Immature natural killer cell (primary cell): ENCODE measurements around the gene PRR14L. TPM values are rescaled to one million over a fixed set of nuclear protein-coding genes. Genes with fewer than 3 reads are reported as not detected.
A peak's percentile ranks its signal among the peaks of the same experiment; 100 is the strongest.
"Not testable (repeated sequence)": the region's sequence is repeated elsewhere in the genome, so short reads cannot be mapped to it uniquely, and the experiment has no call there.

Source experiments
- DNase-seq, 3 donors: peaks; one replicate each; pipeline ENCODE4 v3.0.0; 2022; ENCODE audit warnings: mixed read lengths in 1 of 3
- H3K27ac Mint-ChIP-seq, 6 donors: one replicate each; pipeline ENCODE4 v1.8.0; 2020; ENCODE audit warnings: mixed read lengths in 6 of 6, mild to moderate bottlenecking in 5 of 6, inconsistent platforms in 4 of 6, moderate library complexity in 3 of 6
- H3K27me3 Mint-ChIP-seq, 3 donors: one replicate each; pipeline ENCODE4 v1.8.0; 2020 to 2021; ENCODE audit warnings: low read depth in 3 of 3, mild to moderate bottlenecking in 3 of 3, mixed read lengths in 3 of 3, moderate library complexity in 3 of 3, inconsistent platforms in 1 of 3
- H3K36me3 Mint-ChIP-seq, 3 donors: one replicate each; pipeline ENCODE4 v1.8.0; 2020; ENCODE audit warnings: mixed read lengths in 3 of 3, inconsistent platforms in 2 of 3, mild to moderate bottlenecking in 2 of 3
- H3K4me1 Mint-ChIP-seq, 2 donors: one replicate each; pipeline ENCODE4 v1.8.0; 2020; ENCODE audit warnings: inconsistent platforms in 2 of 2, mild to moderate bottlenecking in 2 of 2, mixed read lengths in 2 of 2, moderate library complexity in 1 of 2
- H3K4me3 Mint-ChIP-seq, 5 donors: one replicate each; pipeline ENCODE4 v1.8.0; 2020; ENCODE audit warnings: mild to moderate bottlenecking in 5 of 5, mixed read lengths in 5 of 5, inconsistent platforms in 3 of 5, moderate library complexity in 3 of 5
- H3K9me3 Mint-ChIP-seq, 6 donors: one replicate each; pipeline ENCODE4 v1.8.0; 2020; ENCODE audit warnings: mild to moderate bottlenecking in 6 of 6, mixed read lengths in 6 of 6, inconsistent platforms in 4 of 6, moderate library complexity in 3 of 6
- polyA plus RNA-seq, 3 donors: library from polyadenylated mRNA; unstranded; fragments of 300-500 nt; fragmentation: Illumina TruSeq; gene quantifications; one replicate each; pipeline ENCODE4 v1.2.3, GENCODE V29; 2021

Gene PRR14L
- polyA plus RNA-seq, 3 donors from 2014 or later: 13.7 to 41.7 (median 14.1) TPM

DNA sequence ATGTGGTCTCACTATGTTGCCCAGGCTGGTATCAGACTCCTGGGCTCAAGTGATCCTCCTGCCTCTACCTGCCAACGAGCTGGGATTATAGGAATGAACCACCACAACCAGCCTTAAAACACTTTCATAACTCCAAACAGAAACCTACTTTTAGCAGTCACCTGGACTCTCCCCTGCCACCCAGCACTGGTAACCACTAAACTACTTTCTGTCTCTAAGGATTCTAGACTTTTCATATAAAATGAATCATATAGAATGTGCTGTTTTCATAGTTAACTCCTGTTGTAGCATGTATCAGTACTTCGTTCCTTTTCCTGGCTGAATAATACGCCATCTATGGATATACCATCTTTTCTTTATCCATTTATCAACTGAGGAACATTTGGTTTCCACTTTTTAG lies 58.5 kb downstream of the PRR14L start:
- no peak for DNase-seq
- peaks cover 0 to 1% (median 0%) of the 10 kb centered on the region in 3 donors for H3K27me3 Mint-ChIP-seq
- peak overlapping the region in 5 of 6 donors; percentile 18 to 83 (median 48) for H3K27ac Mint-ChIP-seq
- H3K36me3 Mint-ChIP-seq: peaks cover 14 to 16% (median 14%) of the 10 kb centered on the region in 3 donors
- H3K4me3 Mint-ChIP-seq: no peak overlapping the region
- H3K9me3 Mint-ChIP-seq: no peaks in the 10 kb centered on the region
- H3K4me1 Mint-ChIP-seq: peaks cover 30 to 41% of the 10 kb centered on the region in 2 donors

DNA sequence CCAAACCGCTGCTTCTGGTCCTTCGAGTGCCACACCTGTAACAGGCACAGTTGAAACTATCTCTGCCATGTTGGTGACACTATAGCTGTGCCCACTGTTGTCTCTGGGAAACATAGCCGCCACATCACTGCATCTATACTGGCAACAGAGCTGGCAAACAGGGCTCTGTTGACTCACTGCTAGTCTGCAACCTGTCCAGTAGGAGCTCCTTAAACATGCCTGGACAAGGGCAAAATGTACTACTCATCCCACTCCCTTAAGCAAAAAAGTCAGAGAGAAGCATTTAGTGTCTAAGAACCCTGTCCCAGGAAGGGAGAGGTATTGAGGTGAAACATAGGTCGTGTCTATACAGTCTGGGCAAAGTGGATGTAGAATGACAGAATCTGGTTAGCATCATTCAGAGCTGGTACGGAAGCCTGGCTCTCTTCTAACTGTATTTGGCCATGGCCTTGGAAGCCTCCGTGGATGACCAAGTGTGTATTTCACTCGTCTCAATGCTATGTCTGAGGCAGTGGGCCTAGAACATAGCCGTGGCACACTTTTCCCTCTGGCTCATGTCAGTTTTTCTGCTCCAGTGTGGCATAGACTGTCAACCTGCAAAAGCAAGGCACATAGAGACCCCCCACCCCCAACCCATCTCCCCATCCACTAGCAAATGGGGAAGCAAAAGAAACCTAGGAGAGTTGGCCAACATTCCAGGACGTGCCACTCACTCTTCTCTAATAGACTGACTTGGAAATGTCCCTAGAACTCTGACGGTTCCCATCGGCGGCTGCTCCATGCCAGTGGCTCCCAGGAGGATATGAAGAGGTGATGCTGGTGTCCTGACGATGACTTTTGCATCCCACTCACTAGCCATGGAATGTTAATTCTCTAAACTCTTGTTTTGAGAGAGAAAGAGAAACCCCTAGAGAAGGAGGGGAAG lies 66.5 kb downstream of the PRR14L start:
- H3K4me3 Mint-ChIP-seq: no peak overlapping the region
- H3K9me3 Mint-ChIP-seq: no peaks in the 10 kb centered on the region
- H3K27ac Mint-ChIP-seq: peak overlapping the region in 2 of 6 donors; percentile 32 to 35
- no peaks in the 10 kb centered on the region for H3K4me1 Mint-ChIP-seq
- peaks cover 0 to 2% (median 1%) of the 10 kb centered on the region in 3 donors for H3K27me3 Mint-ChIP-seq
- no peak for DNase-seq
- peaks cover 21 to 34% (median 26%) of the 10 kb centered on the region in 3 donors for H3K36me3 Mint-ChIP-seq

DNA sequence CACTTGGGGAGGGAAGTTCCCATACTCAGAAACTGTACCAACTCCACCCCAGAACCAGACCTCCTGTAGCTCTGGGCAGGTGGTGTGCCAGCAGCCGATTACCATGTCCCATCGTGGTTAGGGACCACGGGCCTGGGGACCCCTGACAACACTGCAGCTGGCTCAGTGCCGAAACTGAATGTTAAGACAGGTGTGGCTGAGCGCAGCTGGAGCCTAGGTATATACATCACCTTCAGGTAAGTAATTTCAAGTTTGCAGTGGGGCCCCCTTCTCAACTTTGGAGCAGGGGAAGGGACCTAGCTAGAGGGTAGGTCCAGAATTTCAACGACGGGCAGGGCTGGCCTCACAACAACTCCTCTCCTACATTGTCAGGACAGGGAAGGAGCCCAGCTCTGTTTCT lies 67.2 kb downstream of the PRR14L start:
- no peak overlapping the region for H3K4me3 Mint-ChIP-seq
- DNase-seq: no peak
- H3K36me3 Mint-ChIP-seq: peaks cover 16 to 29% (median 21%) of the 10 kb centered on the region in 3 donors
- H3K27ac Mint-ChIP-seq: no peak overlapping the region
- no peaks in the 10 kb centered on the region for H3K4me1 Mint-ChIP-seq
- H3K9me3 Mint-ChIP-seq: no peaks in the 10 kb centered on the region
- peaks cover under 1 to 2% (median 1%) of the 10 kb centered on the region in 3 donors for H3K27me3 Mint-ChIP-seq

DNA sequence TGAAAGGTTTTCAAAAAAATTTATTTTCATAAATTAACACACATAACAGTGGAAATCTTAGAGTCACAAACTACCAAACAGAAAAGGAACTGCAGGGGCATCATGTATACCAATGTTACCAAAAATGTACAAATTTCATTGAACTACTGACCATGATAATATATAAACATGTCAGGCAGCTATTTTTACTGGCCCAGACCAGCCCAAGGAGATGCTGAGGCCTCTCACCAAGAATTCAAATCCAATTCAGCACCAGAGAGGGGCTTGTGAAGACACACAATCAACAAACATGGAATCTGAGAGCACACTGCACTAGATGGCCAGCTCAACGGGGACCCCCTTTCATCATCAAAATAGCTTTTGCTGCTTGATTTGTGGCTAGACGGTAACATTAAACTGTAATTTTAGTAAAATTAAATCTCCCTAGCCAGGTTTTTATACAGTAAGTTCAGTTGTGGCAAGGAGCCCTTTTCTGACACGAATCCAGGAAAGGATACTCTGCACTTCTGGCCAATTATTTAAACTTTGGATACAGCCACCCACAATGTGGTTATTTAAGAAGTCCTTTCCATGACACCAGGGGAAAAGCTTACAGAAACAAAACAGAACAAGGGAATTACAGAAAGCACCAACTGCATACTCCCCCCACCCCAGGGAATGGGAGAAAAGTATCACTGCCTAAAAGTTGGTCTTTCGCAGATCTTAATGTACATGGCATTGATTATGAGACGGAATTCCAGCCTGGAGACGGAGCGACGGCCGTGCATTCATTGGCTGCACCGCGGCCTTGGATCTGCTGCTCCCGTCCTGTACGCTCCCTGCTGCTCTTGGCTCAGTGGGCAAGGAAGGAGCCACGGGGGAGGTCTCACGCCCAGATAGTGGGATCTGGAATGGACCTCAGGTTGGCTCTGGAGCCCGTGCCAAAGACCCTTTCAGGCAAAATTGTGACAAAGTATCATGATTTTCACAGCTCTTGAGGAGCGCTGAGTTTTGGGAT lies 68.3 kb downstream of the PRR14L start:
- no peak overlapping the region for H3K4me3 Mint-ChIP-seq
- peaks cover 5 to 6% of the 10 kb centered on the region in 2 donors for H3K4me1 Mint-ChIP-seq
- H3K9me3 Mint-ChIP-seq: no peaks in the 10 kb centered on the region
- DNase-seq: no peak
- peaks cover 5 to 8% (median 7%) of the 10 kb centered on the region in 3 donors for H3K27me3 Mint-ChIP-seq
- H3K27ac Mint-ChIP-seq: peak overlapping the region in 1 of 6 donors; percentile 69
- H3K36me3 Mint-ChIP-seq: peaks cover 16 to 29% (median 20%) of the 10 kb centered on the region in 3 donors

DNA sequence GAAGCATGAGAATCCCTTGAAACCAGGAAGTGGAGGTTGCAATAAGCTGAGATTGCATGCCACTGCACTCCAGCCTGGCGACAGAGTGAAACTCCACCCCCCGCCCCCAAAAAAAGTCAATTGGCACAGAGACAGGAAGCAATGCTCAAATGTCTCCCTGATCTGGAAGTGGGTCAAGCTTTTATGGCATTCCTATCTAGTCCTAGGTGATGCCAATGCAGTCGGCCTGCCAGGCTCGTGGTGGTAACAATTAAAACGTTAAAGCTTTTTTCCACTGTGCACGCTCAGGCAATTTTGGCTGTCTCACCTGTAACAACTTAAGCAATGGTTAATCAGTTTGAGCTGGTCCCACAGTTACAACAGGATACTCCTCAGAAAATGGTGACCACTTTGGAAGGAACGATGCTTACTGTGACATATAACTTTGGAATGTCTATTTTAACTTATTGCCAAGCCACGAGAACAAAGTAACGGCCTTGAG lies 69.0 kb downstream of the PRR14L start:
- no peak for DNase-seq
- Mint-ChIP-seq H3K9me3 (no peaks in the 10 kb centered on the region), H3K4me3 (no peak overlapping the region), H3K27me3 (peaks cover 6 to 10% (median 8%) of the 10 kb centered on the region in 3 donors), H3K27ac (no peak overlapping the region), H3K36me3 (peaks cover 16 to 29% (median 19%) of the 10 kb centered on the region in 3 donors), H3K4me1 (peaks cover 12 to 14% of the 10 kb centered on the region in 2 donors)

DNA sequence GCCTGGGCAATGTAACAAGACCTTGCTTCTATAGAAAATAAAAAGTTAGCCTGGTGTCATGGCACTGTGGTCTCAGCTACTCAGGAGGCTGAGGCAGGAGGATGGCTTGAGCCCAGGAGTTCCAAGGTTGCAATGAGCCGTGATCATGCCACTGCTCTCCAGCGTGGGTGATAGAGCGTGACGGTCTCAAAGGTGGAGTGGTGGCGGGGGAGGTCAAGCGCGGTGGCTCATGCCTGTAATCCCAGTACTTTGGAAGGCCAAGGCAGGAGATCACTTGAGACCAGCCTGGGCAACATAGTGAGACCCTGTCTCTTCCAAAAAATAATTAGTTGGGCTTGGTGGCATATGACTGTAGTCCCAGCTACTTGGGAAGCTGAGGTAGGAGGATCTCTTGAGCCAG lies 71.2 kb downstream of the PRR14L start:
- no peak for DNase-seq
- Mint-ChIP-seq H3K27ac (peak overlapping the region in 4 of 6 donors; percentile 61 to 80 (median 74)), H3K4me1 (peaks cover 12 to 15% of the 10 kb centered on the region in 2 donors)

DNA sequence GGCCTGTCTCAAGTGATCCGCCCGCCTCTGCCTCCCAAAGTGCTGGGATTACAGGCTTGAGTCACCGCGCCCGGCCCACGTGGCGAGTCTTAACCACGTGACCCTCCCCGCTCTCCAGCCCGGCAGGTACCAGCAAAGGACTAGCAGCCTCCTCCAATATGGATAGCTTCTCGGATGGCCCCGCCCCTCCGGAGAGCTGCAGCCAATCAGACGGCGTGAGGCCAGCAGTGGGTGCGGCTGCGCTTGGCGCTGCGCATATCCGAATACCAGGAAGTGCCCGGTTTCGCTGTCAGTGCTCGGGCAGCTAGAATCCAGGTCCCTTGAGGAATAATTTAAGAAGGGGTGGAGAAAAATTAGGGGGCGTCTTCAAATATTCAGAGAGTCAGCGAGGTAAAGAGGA lies 73.2 kb downstream of the PRR14L start:
- peaks cover 12 to 15% of the 10 kb centered on the region in 2 donors for H3K4me1 Mint-ChIP-seq
- DNase-seq: peak; percentile 88 to 90 (median 90)
- peaks cover 6 to 10% (median 6%) of the 10 kb centered on the region in 3 donors for H3K27me3 Mint-ChIP-seq
- no peaks in the 10 kb centered on the region for H3K36me3 Mint-ChIP-seq
- peak overlapping the region; percentile 95 to 98 (median 95) for H3K27ac Mint-ChIP-seq
- H3K4me3 Mint-ChIP-seq: peak overlapping the region; percentile 93 to 99 (median 95)
- H3K9me3 Mint-ChIP-seq: no peaks in the 10 kb centered on the region

More for the DNA sequence above, 71.2 kb downstream of the PRR14L start:
- Mint-ChIP-seq H3K9me3 (no peaks in the 10 kb centered on the region), H3K36me3 (peaks cover 0 to 8% (median 6%) of the 10 kb centered on the region in 3 donors), H3K27me3 (peaks cover 6 to 10% (median 8%) of the 10 kb centered on the region in 3 donors), H3K4me3 (no peak overlapping the region)

DNA sequence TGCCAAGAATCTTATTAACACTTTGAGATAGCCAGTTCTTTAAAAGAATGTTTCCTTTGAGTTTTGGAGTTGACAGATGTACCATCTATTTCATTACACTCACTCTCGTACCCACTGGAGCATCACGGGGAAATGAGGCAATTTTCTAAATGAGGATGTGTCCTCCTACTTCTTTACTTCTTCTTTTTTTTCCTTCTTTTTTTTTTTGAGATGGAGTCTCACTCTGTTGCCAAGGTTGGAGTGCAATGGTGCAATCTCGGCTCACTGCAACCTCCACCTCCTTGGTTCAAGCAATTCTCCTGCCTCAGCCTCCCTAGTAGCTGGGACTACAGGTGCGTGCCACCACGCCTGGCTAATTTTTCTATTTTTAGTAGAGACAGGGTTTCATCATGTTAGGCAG lies 75.7 kb downstream of the PRR14L start:
- peaks cover 12 to 15% of the 10 kb centered on the region in 2 donors for H3K4me1 Mint-ChIP-seq
- not testable (repeated sequence) for H3K36me3 Mint-ChIP-seq, H3K27ac Mint-ChIP-seq, DNase-seq, H3K9me3 Mint-ChIP-seq, H3K27me3 Mint-ChIP-seq, H3K4me3 Mint-ChIP-seq

DNA sequence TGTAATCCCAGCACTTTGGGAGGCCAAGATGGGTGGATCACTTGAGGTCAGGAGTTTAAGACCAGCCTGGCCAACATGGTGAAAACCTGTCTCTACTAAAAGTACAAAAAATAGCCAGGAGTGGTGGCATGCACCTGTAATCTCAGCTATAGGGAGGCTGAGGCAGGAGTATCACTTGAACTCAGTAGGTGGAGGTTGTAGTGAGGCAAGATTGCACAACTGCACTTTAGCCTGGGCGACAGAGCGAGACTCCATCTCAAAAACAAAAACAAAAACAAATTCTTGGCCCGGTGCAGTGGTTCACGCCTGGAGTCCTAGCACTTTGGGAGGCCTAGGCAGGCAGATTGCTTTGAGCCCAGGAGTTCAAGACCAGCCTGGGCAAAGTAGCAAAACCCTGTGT lies 81.1 kb downstream of the PRR14L start:
- DNase-seq, H3K27ac Mint-ChIP-seq, H3K4me1 Mint-ChIP-seq, H3K9me3 Mint-ChIP-seq, H3K27me3 Mint-ChIP-seq, H3K4me3 Mint-ChIP-seq, H3K36me3 Mint-ChIP-seq: not testable (repeated sequence)

DNA sequence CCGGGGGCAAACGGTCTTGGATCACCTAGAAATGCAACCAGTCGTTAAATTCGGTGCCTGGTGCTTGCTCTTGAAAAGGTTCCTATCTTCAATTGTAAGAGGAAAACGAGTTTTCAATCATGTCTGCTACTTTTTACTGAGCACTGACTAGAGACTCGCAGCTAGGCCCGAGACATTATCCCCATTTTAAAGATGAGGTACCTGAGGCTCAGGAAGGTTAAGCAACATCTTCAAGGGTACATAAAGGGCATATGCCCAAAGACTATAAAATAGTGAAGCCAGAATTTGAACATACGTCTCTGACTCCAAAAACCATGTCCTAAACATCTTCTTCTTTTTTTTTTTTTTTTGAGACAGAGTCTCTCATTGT lies 87.3 kb downstream of the PRR14L start:
- no peaks in the 10 kb centered on the region for H3K9me3 Mint-ChIP-seq
- H3K4me1 Mint-ChIP-seq: peaks cover 24 to 31% of the 10 kb centered on the region in 2 donors
- DNase-seq: no peak
- H3K36me3 Mint-ChIP-seq: peaks cover 0 to 3% (median 0%) of the 10 kb centered on the region in 3 donors
- peak overlapping the region; percentile 96 to 100 (median 100) for H3K4me3 Mint-ChIP-seq
- H3K27me3 Mint-ChIP-seq: peaks cover 6 to 7% (median 7%) of the 10 kb centered on the region in 3 donors
- H3K27ac Mint-ChIP-seq: peak overlapping the region; percentile 93 to 99 (median 97)

DNA sequence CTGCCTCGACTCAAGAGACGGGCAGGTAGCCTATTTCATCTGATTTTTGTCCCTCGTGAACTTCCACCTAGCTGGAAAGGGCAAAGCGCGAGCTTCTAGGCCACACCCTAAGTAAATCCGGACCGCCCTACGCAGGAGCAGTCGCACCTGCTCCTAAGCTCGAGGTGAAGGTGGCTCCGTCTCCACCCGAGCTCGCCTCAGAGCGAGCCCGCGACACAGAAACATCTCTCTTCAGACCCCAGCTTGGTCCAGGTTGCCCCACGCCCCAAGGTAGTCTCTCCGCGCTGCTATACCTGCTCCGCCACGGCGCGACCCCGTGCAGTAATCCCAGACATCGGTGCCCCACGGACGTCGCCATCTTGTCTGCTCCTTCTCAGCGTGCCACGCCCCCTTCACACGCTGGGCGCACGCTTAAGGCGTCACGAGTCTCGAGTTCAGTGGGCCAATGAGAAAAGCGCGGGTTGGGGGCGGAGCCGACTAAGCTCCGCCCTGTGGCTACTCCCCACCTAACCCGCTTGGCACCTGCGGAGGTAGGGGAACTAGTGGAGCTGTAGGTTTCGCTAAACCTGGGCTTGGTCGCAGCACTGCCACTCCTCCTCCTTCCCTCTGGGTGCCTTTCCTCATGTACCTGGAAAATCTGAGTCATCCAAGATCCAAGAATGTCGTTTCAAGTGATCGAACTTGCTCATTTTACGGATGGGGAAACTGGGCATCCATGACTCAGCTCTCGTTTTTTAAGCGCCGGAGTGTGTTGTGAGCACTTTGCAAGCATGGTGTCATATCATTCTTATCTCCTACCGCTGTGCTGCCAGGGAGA lies 87.9 kb downstream of the PRR14L start, which contains the start of gene PISD:
Gene PISD (minus strand): TSS at position 365 of the 817 bp plus-strand sequence. CDS start 7 bp downstream, at position 358.
- peak within 1 kb of the TSS; percentile 96 to 100 (median 100) for H3K4me3 Mint-ChIP-seq
- H3K27ac Mint-ChIP-seq: peak within 1 kb of the TSS; percentile 93 to 99 (median 97)
- peaks cover 6 to 7% (median 7%) of the 10 kb centered on the region in 3 donors for H3K27me3 Mint-ChIP-seq
- H3K4me1 Mint-ChIP-seq: peaks cover 24 to 32% of the 10 kb centered on the region in 2 donors
- H3K36me3 Mint-ChIP-seq: peaks cover 0 to 3% (median 0%) of the 10 kb centered on the region in 3 donors
- peak; percentile 93 to 94 (median 94) for DNase-seq
- no peaks in the 10 kb centered on the region for H3K9me3 Mint-ChIP-seq

DNA sequence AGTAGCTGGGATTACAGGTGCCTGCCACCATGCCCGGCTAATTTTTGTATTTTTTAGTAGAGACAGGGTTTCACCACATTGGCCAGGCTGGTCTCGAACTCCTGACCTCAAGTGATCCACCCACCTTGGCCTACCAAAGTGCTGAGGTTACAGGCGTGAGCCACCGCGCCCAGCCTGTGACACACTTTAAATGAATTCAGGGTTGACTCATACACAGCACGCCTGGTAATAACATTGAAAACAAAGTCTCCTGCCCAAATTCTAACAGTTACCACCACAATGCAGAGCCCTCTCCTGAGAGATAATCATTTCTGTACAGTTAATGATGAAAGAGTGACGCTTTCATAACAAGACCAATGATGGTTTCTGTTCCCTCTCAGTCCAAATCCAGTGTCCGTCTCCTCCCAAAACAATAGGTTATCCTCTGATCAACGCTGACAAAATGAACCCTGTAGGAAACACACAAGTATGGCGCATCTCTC lies 89.0 kb downstream of the PRR14L start:
- H3K9me3 Mint-ChIP-seq, H3K36me3 Mint-ChIP-seq, H3K27me3 Mint-ChIP-seq: not testable (repeated sequence)
- Mint-ChIP-seq H3K27ac (peak overlapping the region; percentile 93 to 99 (median 95)), H3K4me1 (peaks cover 24 to 32% of the 10 kb centered on the region in 2 donors), H3K4me3 (peak overlapping the region; percentile 96 to 100 (median 100))
- DNase-seq: peak in 2 of 3 donors; percentile 26 to 36
